Panc1 (cell line): ENCODE data around the gene MYH16. TPM values are rescaled to one million over a fixed set of nuclear protein-coding genes. Genes with fewer than 3 reads are reported as not detected.
"Not testable (repeated sequence)": the region's sequence is repeated elsewhere in the genome, so short reads cannot be mapped to it uniquely, and the experiment has no call there.

ENCODE experiments used
- ATAC-seq: fragments of 200-7000 bp; cut with Tn5 transposase; 2 replicates; pipeline ENCODE4 v1.9.1; 2020; ENCODE audit warnings: mild to moderate bottlenecking, moderate library complexity
- BruUV-seq: library from RNA; stranded (reverse); fragments of 400-500 nt; replicated peaks from 2 replicates; lab custom pipeline; 2021; lab: Mats Ljungman, UMichigan
- CTCF ChIA-PET: fragments of 300-600 bp; sonication (Branson Sonifier 250); formaldehyde crosslinking; loops from one replicate; lab custom pipeline; 2022; ENCODE audit warnings: antibody characterized with exemption; lab: Charles Lee
- POLR2A ChIA-PET: fragments of 300-600 bp; sonication (Branson Sonifier 250); formaldehyde crosslinking; loops from one replicate; lab custom pipeline; 2022; ENCODE audit warnings: antibody characterized with exemption; lab: Charles Lee
- DNase-seq: peaks from one replicate; pipeline ENCODE4 v3.0.0-alpha.2; 2010; ENCODE audit warnings: low read depth, low spot score
- H3K27ac ChIP-seq: 2 replicates; pipeline ENCODE4 v1.5.1; 2011; ENCODE audit warnings: mild to moderate bottlenecking, low read length, inconsistent platforms
- H3K27me3 ChIP-seq: fragments of 200-500 bp; sonication (Bioruptor generic); 2 replicates; pipeline ENCODE4 v1.6.0; 2014; ENCODE audit warnings: low read length, inconsistent platforms; ENCODE audit not compliant: control insufficient read depth, insufficient read depth
- H3K36me3 ChIP-seq: fragments of 200-500 bp; sonication (Bioruptor generic); 2 replicates; pipeline ENCODE4 v1.5.1; 2014; ENCODE audit warnings: inconsistent platforms, mild to moderate bottlenecking, low read length, moderate library complexity; ENCODE audit not compliant: control insufficient read depth, insufficient read depth
- H3K4me1 ChIP-seq: 2 replicates; pipeline ENCODE4 v1.5.1; 2011; ENCODE audit warnings: inconsistent platforms, mild to moderate bottlenecking, low read length, moderate library complexity; ENCODE audit not compliant: control insufficient read depth, insufficient read depth
- H3K4me3 ChIP-seq, 2 experiments: 2 replicates each; pipeline ENCODE4 v1.5.1; 2011 to 2012; ENCODE audit warnings: low read depth in 2 of 2, low read length in 2 of 2, mild to moderate bottlenecking in 2 of 2, inconsistent platforms in 1 of 2, moderate library complexity in 1 of 2
- H3K9me3 ChIP-seq: fragments of 200-500 bp; sonication (Bioruptor generic); 2 replicates; pipeline ENCODE4 v1.5.1; 2014; ENCODE audit warnings: low read depth, mild to moderate bottlenecking, inconsistent platforms, low read length, moderate library complexity; ENCODE audit not compliant: control insufficient read depth, insufficient read depth
- POLR2AphosphoS5 ChIP-seq: IDR thresholded peaks from 2 replicates; pipeline ENCODE4 v1.6.1; 2012; ENCODE audit warnings: mild to moderate bottlenecking, low read depth, low read length, moderate library complexity
- SIN3A ChIP-seq: IDR thresholded peaks from 2 replicates; pipeline ENCODE4 v1.6.1; 2012; ENCODE audit warnings: low read depth, mild to moderate bottlenecking, low read length, moderate library complexity, borderline replicate concordance; ENCODE audit not compliant: insufficient read depth
- TCF7L2 ChIP-seq: IDR thresholded peaks from 2 replicates; pipeline ENCODE4 v1.6.1; 2011; ENCODE audit warnings: mild to moderate bottlenecking, low read depth, low read length, inconsistent platforms
- in situ Hi-C: cut with HindIII; loops from 2 replicates; pipeline ENCODE4 v1.10.0; 2016; ENCODE audit warnings: low sequenced_read_pairs, low pct_unique_long_range_greater_than_20kb
- intact Hi-C: fragments of 100-400 bp; cut with micrococcal nuclease; formaldehyde crosslinking; loops from one replicate; pipeline ENCODE4 v1.10.0; 2022; ENCODE audit not compliant: unreplicated experiment
- total RNA-seq: library from RNA; stranded (reverse); gene quantifications from one replicate; pipeline ENCODE4 v1.2.1, GENCODE V29; 2021; ENCODE audit not compliant: unreplicated experiment
- TF ChIP-seq, protein P1 (sequence below): fragments of 450-650 bp; IDR thresholded peaks from 2 replicates; pipeline ENCODE4 v1.5.1; 2017; ENCODE audit warnings: mild to moderate bottlenecking
- TF ChIP-seq, protein P2 (sequence below), 2 experiments: IDR thresholded peaks; 2 replicates each; pipeline ENCODE4 v1.6.1; 2011 to 2012; ENCODE audit warnings: low read depth in 2 of 2, control low read depth in 1 of 2, low read length in 1 of 2, mild to moderate bottlenecking in 1 of 2, moderate library complexity in 1 of 2; ENCODE audit not compliant: insufficient read depth in 1 of 2

MYH16 gene
- total RNA-seq, 1 experiment from 2014 or later, result 0.23 TPM

- CTCF ChIA-PET, result interaction anchor here (1.0 kb wide), 1 partner anchor 8 kb away, joined by 6 read pairs; no protein-coding TSS in a partner anchor
- ATAC-seq, result no peak
- POLR2A ChIA-PET, result no interaction called here
- no peaks in the 10 kb centered on the region for H3K27me3 ChIP-seq
- H3K4me1 ChIP-seq, result no peaks in the 10 kb centered on the region
- no peak for DNase-seq
- peaks cover 12% of the 10 kb centered on the region; the same call in 1 of the 2 replicates for H3K36me3 ChIP-seq
- intact Hi-C loops (no loop called here), in situ Hi-C loops (no loop called here)
- BruUV-seq, result no TSS peak
- TF ChIP-seq, protein P1, sequence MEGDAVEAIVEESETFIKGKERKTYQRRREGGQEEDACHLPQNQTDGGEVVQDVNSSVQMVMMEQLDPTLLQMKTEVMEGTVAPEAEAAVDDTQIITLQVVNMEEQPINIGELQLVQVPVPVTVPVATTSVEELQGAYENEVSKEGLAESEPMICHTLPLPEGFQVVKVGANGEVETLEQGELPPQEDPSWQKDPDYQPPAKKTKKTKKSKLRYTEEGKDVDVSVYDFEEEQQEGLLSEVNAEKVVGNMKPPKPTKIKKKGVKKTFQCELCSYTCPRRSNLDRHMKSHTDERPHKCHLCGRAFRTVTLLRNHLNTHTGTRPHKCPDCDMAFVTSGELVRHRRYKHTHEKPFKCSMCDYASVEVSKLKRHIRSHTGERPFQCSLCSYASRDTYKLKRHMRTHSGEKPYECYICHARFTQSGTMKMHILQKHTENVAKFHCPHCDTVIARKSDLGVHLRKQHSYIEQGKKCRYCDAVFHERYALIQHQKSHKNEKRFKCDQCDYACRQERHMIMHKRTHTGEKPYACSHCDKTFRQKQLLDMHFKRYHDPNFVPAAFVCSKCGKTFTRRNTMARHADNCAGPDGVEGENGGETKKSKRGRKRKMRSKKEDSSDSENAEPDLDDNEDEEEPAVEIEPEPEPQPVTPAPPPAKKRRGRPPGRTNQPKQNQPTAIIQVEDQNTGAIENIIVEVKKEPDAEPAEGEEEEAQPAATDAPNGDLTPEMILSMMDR, result no peak
- no peak for TF ChIP-seq TCF7L2
- no peak for TF ChIP-seq SIN3A
- no peak for TF ChIP-seq POLR2AphosphoS5
- TF ChIP-seq, protein P2, sequence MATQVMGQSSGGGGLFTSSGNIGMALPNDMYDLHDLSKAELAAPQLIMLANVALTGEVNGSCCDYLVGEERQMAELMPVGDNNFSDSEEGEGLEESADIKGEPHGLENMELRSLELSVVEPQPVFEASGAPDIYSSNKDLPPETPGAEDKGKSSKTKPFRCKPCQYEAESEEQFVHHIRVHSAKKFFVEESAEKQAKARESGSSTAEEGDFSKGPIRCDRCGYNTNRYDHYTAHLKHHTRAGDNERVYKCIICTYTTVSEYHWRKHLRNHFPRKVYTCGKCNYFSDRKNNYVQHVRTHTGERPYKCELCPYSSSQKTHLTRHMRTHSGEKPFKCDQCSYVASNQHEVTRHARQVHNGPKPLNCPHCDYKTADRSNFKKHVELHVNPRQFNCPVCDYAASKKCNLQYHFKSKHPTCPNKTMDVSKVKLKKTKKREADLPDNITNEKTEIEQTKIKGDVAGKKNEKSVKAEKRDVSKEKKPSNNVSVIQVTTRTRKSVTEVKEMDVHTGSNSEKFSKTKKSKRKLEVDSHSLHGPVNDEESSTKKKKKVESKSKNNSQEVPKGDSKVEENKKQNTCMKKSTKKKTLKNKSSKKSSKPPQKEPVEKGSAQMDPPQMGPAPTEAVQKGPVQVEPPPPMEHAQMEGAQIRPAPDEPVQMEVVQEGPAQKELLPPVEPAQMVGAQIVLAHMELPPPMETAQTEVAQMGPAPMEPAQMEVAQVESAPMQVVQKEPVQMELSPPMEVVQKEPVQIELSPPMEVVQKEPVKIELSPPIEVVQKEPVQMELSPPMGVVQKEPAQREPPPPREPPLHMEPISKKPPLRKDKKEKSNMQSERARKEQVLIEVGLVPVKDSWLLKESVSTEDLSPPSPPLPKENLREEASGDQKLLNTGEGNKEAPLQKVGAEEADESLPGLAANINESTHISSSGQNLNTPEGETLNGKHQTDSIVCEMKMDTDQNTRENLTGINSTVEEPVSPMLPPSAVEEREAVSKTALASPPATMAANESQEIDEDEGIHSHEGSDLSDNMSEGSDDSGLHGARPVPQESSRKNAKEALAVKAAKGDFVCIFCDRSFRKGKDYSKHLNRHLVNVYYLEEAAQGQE (IDR thresholded peaks at IDR 0.05; ENCODE audit: insufficient read depth in 1 of 2, low read depth in 2 of 2, low read length in 1 of 2), result no peak
- H3K4me3 ChIP-seq, result no peak overlapping the region
- H3K27ac ChIP-seq, result no peak overlapping the region
- H3K9me3 ChIP-seq, result no peaks in the 10 kb centered on the region
Measured at GRCh38 chr7:99357701-99358490, 85.3 kb downstream of the MYH16 start.

GRCh38 chr7:99358521-99358920, 85.9 kb downstream of the MYH16 start:
- POLR2A ChIA-PET, result not testable (repeated sequence)

More at GRCh38 chr7:99358521-99358920, 85.9 kb downstream of the MYH16 start:
- DNase-seq, H3K27me3 ChIP-seq, H3K9me3 ChIP-seq, in situ Hi-C loops, CTCF ChIA-PET, BruUV-seq, H3K4me3 ChIP-seq, ATAC-seq, H3K27ac ChIP-seq, intact Hi-C loops, H3K4me1 ChIP-seq: not testable (repeated sequence)
- H3K36me3 ChIP-seq, result peaks cover 12% of the 10 kb centered on the region; the same call in 1 of the 2 replicates
